PC-3 (cell line): ENCODE results near the gene IGSF21. TPM values are rescaled to one million over a fixed set of nuclear protein-coding genes. Genes with fewer than 3 reads are reported as not detected.

Source experiments
- ATAC-seq: fragments of 200-7000 bp; cut with Tn5 transposase; 2 replicates; pipeline ENCODE4 v1.9.1; 2020; ENCODE audit warnings: mild to moderate bottlenecking, moderate library complexity
- BruUV-seq: library from RNA; stranded (reverse); fragments of 400-500 nt; replicated peaks from 2 replicates; lab custom pipeline; 2021; lab: Mats Ljungman, UMichigan
- CTCF ChIA-PET: fragments of 300-600 bp; sonication (Branson Sonifier 250); formaldehyde crosslinking; loops from one replicate; lab custom pipeline; 2022; ENCODE audit warnings: antibody characterized with exemption; lab: Charles Lee
- POLR2A ChIA-PET: fragments of 300-600 bp; sonication (Branson Sonifier 250); formaldehyde crosslinking; loops from one replicate; lab custom pipeline; 2022; ENCODE audit warnings: antibody characterized with exemption; ENCODE audit not compliant: unreplicated experiment; lab: Charles Lee
- DNase-seq: peaks from one replicate; pipeline ENCODE4 v3.0.0-alpha.2; 2015
- H2AFZ ChIP-seq: fragments of 300-600 bp; sonication (generic); 2 replicates; pipeline ENCODE4 v1.6.0; 2016; ENCODE audit warnings: antibody characterized with exemption, low read length
- H3F3A ChIP-seq: fragments of 300-600 bp; sonication (generic); one replicate; pipeline ENCODE4 v1.6.0; 2017; ENCODE audit warnings: antibody characterized with exemption, low read length, control low read depth, mild to moderate bottlenecking; ENCODE audit not compliant: unreplicated experiment
- H3K27ac ChIP-seq: fragments of 300-600 bp; sonication (generic); 2 replicates; pipeline ENCODE4 v1.5.1; 2016; ENCODE audit warnings: mild to moderate bottlenecking, low read length
- H3K27me3 ChIP-seq: fragments of 300-600 bp; sonication (generic); 2 replicates; pipeline ENCODE4 v1.6.1; 2016; ENCODE audit warnings: low read length, mixed read lengths
- H3K36me3 ChIP-seq: fragments of 300-600 bp; sonication (generic); 2 replicates; pipeline ENCODE4 v1.6.1; 2016; ENCODE audit warnings: low read depth, mixed run types, low read length, mixed read lengths
- H3K4me1 ChIP-seq: fragments of 300-600 bp; sonication (generic); 2 replicates; pipeline ENCODE4 v1.5.1; 2016; ENCODE audit warnings: low read length; ENCODE audit not compliant: insufficient read depth
- H3K4me2 ChIP-seq: fragments of 300-600 bp; sonication (generic); 2 replicates; pipeline ENCODE4 v1.6.0; 2016; ENCODE audit warnings: low read length
- H3K4me3 ChIP-seq: fragments of 300-600 bp; sonication (generic); 2 replicates; pipeline ENCODE4 v1.5.1; 2016; ENCODE audit warnings: mild to moderate bottlenecking, low read length, mixed read lengths
- H3K79me2 ChIP-seq: fragments of 300-600 bp; sonication (generic); 2 replicates; pipeline ENCODE4 v1.6.1; 2017; ENCODE audit warnings: low read length, mixed read lengths
- H3K9ac ChIP-seq: fragments of 300-600 bp; sonication (generic); 2 replicates; pipeline ENCODE4 v1.6.0; 2016; ENCODE audit warnings: mild to moderate bottlenecking, low read length
- H3K9me2 ChIP-seq: fragments of 300-600 bp; sonication (generic); replicated peaks from 2 replicates; pipeline ENCODE4 v1.6.1; 2016; ENCODE audit warnings: mixed run types, low read length, mixed read lengths
- H3K9me3 ChIP-seq: fragments of 300-600 bp; sonication (generic); 2 replicates; pipeline ENCODE4 v1.6.1; 2016; ENCODE audit warnings: low read length, mixed read lengths
- H4K20me1 ChIP-seq: fragments of 300-600 bp; sonication (generic); 2 replicates; pipeline ENCODE4 v1.6.1; 2016; ENCODE audit warnings: low read length, mixed read lengths
- EZH2 ChIP-seq: fragments of 300-600 bp; sonication (generic); IDR thresholded peaks from one replicate; pipeline ENCODE4 v1.6.1; 2017; ENCODE audit warnings: antibody characterized with exemption, mild to moderate bottlenecking, low read length; ENCODE audit not compliant: unreplicated experiment
- EZH2phosphoT487 ChIP-seq: fragments of 300-600 bp; sonication (generic); IDR thresholded peaks from 2 replicates; pipeline ENCODE4 v1.6.1; 2018; ENCODE audit warnings: mild to moderate bottlenecking, antibody characterized with exemption, low read length, borderline replicate concordance
- intact Hi-C: fragments of 100-400 bp; cut with micrococcal nuclease; formaldehyde crosslinking; loops from 2 replicates; pipeline ENCODE4 v1.9.0; 2023
- total RNA-seq: library from RNA; depleted of rRNA; stranded (reverse); fragments of >200 nt; gene quantifications from 2 replicates; pipeline ENCODE4 v1.2.3, GENCODE V29; 2014
- TF ChIP-seq, protein P1 (sequence below): fragments of 300-600 bp; sonication (generic); conservative IDR thresholded peaks from 2 replicates; pipeline ENCODE4 v1.5.1; 2017; ENCODE audit warnings: antibody characterized with exemption, low read depth, mild to moderate bottlenecking, low read length

Gene IGSF21
- total RNA-seq, 1 experiment from 2014 or later: not detected

DNA sequence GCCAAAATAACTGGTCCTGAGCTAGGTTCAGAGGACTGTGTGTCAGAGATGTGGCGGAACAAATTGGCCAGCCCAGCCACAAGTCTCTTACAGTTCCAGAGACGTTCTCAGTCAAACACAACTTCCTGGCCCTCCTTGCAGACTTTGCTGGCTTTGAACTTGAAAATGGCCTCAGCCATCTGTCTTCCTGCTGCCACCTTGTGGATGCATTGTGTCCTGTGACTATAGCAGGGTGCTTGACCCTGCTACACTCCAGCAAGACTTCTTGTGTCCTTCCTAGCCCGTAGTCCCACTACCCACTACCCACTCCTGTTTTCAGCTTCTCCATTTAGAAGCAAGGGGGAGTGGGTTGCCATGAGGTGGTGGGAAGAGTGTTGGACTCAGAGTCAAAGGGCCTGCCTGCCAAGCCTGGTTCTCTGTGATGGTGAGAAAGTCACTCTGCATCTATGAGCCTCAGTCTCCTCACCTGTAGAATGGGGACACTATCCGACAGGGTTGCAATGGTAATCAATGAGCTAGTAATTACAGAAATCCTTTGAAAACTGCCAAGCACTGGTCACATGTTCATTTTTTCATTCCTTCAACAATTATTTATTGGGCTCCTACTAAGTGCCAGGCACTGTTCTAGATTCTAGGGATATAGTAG, 109.9 kb downstream of the IGSF21 start:
- TF ChIP-seq EZH2phosphoT487 (no peak), EZH2 (no peak)
- TF ChIP-seq, protein P1, sequence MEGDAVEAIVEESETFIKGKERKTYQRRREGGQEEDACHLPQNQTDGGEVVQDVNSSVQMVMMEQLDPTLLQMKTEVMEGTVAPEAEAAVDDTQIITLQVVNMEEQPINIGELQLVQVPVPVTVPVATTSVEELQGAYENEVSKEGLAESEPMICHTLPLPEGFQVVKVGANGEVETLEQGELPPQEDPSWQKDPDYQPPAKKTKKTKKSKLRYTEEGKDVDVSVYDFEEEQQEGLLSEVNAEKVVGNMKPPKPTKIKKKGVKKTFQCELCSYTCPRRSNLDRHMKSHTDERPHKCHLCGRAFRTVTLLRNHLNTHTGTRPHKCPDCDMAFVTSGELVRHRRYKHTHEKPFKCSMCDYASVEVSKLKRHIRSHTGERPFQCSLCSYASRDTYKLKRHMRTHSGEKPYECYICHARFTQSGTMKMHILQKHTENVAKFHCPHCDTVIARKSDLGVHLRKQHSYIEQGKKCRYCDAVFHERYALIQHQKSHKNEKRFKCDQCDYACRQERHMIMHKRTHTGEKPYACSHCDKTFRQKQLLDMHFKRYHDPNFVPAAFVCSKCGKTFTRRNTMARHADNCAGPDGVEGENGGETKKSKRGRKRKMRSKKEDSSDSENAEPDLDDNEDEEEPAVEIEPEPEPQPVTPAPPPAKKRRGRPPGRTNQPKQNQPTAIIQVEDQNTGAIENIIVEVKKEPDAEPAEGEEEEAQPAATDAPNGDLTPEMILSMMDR: peak; percentile 48
- Histone ChIP-seq H2AFZ (no peak overlapping the region), H3K4me3 (no peak overlapping the region), H3K9ac (no peak overlapping the region), H3K9me2 (no peaks in the 10 kb centered on the region), H3K36me3 (no peaks in the 10 kb centered on the region), H3K4me1 (no peaks in the 10 kb centered on the region), H3K27ac (no peak overlapping the region), H3K9me3 (no peaks in the 10 kb centered on the region), H3K79me2 (no peaks in the 10 kb centered on the region), H3K27me3 (peaks cover 16% of the 10 kb centered on the region), H4K20me1 (no peaks in the 10 kb centered on the region), H3F3A (no peaks in the 10 kb centered on the region), H3K4me2 (no peak overlapping the region)
- intact Hi-C loops: no loop called here
- CTCF ChIA-PET: no interaction called here
- BruUV-seq: no TSS peak
- ATAC-seq (no peak), DNase-seq (peak; percentile 39)
- POLR2A ChIA-PET: no interaction called here

DNA sequence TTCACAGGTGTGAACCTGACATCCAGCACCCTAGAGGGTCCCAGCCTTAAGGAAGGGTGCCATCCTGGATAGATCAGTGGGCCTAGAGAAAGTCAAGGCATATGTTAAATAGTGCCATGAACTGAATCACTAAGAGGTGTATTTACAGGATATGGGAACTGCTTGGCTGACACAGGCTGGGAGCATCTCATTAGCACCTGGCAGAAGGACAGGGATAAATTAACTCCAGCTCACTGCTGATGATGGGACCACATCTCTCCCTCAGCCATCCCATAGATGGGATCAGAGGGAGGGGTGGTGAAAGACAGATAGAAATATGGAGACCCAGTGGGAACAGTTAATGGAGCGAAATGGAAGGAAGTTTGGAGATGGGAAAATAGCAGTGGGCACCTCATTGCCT, 122.0 kb downstream of the IGSF21 start:
- DNase-seq: no peak
- H3K9me3 ChIP-seq: peaks cover 6% of the 10 kb centered on the region; the same call in 1 of the 2 replicates
- no peak overlapping the region for H3K4me3 ChIP-seq
- no peaks in the 10 kb centered on the region for H3F3A ChIP-seq
- H4K20me1 ChIP-seq: no peaks in the 10 kb centered on the region
- H3K27me3 ChIP-seq: peaks cover 7% of the 10 kb centered on the region; the same call in 1 of the 2 replicates
- POLR2A ChIA-PET: no interaction called here
- H3K4me1 ChIP-seq: no peaks in the 10 kb centered on the region
- intact Hi-C loops: no loop called here
- ATAC-seq: no peak
- CTCF ChIA-PET: no interaction called here
- no peak overlapping the region for H3K9ac ChIP-seq
- H2AFZ ChIP-seq: no peak overlapping the region
- no peak overlapping the region for H3K27ac ChIP-seq
- no peaks in the 10 kb centered on the region for H3K79me2 ChIP-seq
- BruUV-seq: no TSS peak
- no peaks in the 10 kb centered on the region for H3K9me2 ChIP-seq
- no peak overlapping the region for H3K4me2 ChIP-seq
- TF ChIP-seq EZH2phosphoT487 (no peak), EZH2 (no peak)
- TF ChIP-seq, protein P1: no peak
- no peaks in the 10 kb centered on the region for H3K36me3 ChIP-seq

DNA sequence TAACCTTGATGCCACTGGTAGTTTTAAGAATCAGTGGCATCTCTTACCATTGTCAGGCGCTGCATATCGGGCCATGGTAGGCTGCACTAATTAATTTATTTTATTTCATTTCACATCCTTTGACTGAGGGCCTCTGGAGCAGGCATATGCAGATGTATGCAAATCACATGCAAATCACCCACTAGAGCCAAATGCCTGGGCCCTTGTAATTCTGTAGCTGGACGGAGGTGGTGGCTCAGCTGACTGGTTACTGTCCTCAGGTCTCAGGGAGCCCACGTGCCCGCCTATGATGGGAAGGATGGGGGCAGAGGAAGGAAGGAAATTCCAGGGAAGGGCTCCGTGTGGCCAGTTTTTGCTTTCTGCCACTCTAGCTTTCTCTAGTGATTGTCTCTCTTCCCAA, 122.7 kb downstream of the IGSF21 start:
- TF ChIP-seq EZH2phosphoT487: no peak
- TF ChIP-seq, protein P1: no peak
- TF ChIP-seq EZH2: no peak
- BruUV-seq: no TSS peak
- Histone ChIP-seq H3K27ac (no peak overlapping the region), H3K4me2 (no peak overlapping the region), H3F3A (no peaks in the 10 kb centered on the region), H3K4me1 (no peaks in the 10 kb centered on the region), H3K79me2 (no peaks in the 10 kb centered on the region), H3K27me3 (peaks cover 7% of the 10 kb centered on the region; the same call in 1 of the 2 replicates), H3K9me3 (peaks cover 6% of the 10 kb centered on the region; the same call in 1 of the 2 replicates), H3K36me3 (no peaks in the 10 kb centered on the region), H3K9me2 (no peaks in the 10 kb centered on the region), H3K4me3 (no peak overlapping the region), H4K20me1 (no peaks in the 10 kb centered on the region), H3K9ac (no peak overlapping the region), H2AFZ (no peak overlapping the region)
- ChIA-PET POLR2A (no interaction called here), CTCF (no interaction called here)
- ATAC-seq (no peak), DNase-seq (no peak)
- intact Hi-C loops: no loop called here
